Measurements from ENCODE around the gene SHCBP1L. TPM values are rescaled to one million over a fixed set of nuclear protein-coding genes. Genes with fewer than 3 reads are reported as not detected.

The SHCBP1L gene
- under 1 TPM in 1 of 4 donors, not detected in 3; 0.11 TPM for total RNA-seq

DNA sequence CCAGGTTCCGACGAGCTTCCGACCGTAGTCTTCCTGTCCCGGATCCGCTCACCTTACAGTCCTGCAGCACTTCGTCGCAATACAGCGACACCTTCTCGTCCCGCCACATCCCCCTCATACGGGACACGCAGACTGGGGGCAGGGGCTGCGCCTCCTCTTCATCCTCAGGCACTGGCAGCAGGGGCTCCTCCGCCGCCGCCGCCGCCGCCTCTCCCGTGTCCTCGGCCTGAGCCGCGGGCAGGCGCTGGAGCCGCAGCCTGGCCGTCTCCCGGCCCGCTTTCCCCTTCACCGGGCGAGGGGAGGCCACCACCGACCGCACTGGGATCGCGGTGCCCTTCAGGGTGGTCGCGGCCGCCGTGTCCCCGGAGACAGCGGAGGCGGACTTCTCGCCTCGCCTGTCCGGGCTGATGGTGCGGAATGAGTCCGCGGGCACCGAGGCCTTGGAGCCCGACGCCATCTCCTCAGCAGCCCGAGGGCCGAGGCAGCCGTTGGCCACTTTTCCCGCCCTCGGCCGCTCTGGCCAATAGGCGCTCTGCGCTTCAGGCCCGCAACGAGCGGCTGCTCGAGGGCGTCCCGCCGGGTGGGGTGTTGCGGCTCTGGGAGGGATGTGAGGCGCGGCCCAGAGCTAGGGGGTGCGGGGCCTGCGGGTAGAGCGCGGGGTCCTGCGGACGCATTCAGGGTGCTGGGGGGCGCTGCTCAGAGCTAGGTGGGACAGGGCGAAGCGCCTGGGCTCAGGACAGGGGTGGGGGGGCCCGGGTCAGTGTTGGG is at the start of gene SHCBP1L:
Gene SHCBP1L (minus strand): TSS at position 490 of the 768 bp plus-strand sequence. CDS start 33 bp downstream, at position 457.
- intact Hi-C loops (cut with DNase I), result no loop called here
- 49% methylated on average over 41 of the region's 79 CpGs for WGBS

DNA sequence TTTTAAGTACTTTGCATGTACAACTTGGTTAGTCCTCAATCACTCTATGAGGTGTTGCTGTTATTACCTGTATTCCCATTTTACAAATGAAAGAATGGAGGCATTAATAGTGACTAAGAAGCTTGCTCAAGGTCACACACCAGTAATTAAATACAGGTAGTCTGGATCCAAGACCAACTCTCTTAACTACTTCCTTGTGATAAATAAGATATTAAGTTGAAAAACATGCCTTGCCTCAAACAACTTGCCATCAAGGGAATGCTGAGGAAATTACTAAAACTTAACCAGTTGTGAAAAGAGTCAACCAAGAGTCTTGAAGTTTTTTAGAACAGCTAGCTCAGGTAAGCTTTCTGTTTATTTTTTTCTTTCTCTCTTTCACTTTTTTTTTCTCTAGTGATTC is 49.3 kb upstream of the SHCBP1L start:
- no peak overlapping the region for H3K27ac ChIP-seq (replicated peaks in 1 of 4)
- H3K9me3 ChIP-seq, result no peaks in the 10 kb centered on the region
- no peak for TF ChIP-seq EP300 (IDR thresholded peaks at IDR 0.05)
- TF ChIP-seq, protein P1, sequence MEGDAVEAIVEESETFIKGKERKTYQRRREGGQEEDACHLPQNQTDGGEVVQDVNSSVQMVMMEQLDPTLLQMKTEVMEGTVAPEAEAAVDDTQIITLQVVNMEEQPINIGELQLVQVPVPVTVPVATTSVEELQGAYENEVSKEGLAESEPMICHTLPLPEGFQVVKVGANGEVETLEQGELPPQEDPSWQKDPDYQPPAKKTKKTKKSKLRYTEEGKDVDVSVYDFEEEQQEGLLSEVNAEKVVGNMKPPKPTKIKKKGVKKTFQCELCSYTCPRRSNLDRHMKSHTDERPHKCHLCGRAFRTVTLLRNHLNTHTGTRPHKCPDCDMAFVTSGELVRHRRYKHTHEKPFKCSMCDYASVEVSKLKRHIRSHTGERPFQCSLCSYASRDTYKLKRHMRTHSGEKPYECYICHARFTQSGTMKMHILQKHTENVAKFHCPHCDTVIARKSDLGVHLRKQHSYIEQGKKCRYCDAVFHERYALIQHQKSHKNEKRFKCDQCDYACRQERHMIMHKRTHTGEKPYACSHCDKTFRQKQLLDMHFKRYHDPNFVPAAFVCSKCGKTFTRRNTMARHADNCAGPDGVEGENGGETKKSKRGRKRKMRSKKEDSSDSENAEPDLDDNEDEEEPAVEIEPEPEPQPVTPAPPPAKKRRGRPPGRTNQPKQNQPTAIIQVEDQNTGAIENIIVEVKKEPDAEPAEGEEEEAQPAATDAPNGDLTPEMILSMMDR (IDR thresholded peaks at IDR 0.05), result no peak
- TF ChIP-seq POLR2A (IDR thresholded peaks at IDR 0.05; ENCODE audit: low read depth), result no peak
- no peak for TF ChIP-seq POLR2AphosphoS5 (IDR thresholded peaks at IDR 0.05)
- H3K27me3 ChIP-seq, result no peaks in the 10 kb centered on the region
- no peak for DNase-seq (ENCODE audit: extremely low spot score)
- H3K4me1 ChIP-seq, result peaks cover 0 to 6% (median 3%) of the 10 kb centered on the region in 4 donors
- no peak overlapping the region for H3K4me3 ChIP-seq
- intact Hi-C loops (cut with DNase I), result no loop called here
- no peaks in the 10 kb centered on the region for H3K36me3 ChIP-seq

More for the DNA sequence above, at the start of gene SHCBP1L:
- TF ChIP-seq EP300 (IDR thresholded peaks at IDR 0.05) (no peak), POLR2A (IDR thresholded peaks at IDR 0.05; ENCODE audit: low read depth) (no peak), POLR2AphosphoS5 (IDR thresholded peaks at IDR 0.05) (no peak)
- TF ChIP-seq, protein P1 (IDR thresholded peaks at IDR 0.05), result no peak
- peaks cover 0 to 15% (median 9%) of the 10 kb centered on the region in 4 donors for H3K27me3 ChIP-seq
- no peak within 1 kb of the TSS for H3K27ac ChIP-seq (replicated peaks in 1 of 4)
- no peaks in the 10 kb centered on the region for H3K9me3 ChIP-seq
- peaks cover 8 to 11% (median 10%) of the 10 kb centered on the region in 4 donors for H3K4me1 ChIP-seq
- no peak for DNase-seq (ENCODE audit: extremely low spot score)
- no peaks in the 10 kb centered on the region for H3K36me3 ChIP-seq
- peak within 1 kb of the TSS; percentile 36 to 54 (median 47) for H3K4me3 ChIP-seq

DNA sequence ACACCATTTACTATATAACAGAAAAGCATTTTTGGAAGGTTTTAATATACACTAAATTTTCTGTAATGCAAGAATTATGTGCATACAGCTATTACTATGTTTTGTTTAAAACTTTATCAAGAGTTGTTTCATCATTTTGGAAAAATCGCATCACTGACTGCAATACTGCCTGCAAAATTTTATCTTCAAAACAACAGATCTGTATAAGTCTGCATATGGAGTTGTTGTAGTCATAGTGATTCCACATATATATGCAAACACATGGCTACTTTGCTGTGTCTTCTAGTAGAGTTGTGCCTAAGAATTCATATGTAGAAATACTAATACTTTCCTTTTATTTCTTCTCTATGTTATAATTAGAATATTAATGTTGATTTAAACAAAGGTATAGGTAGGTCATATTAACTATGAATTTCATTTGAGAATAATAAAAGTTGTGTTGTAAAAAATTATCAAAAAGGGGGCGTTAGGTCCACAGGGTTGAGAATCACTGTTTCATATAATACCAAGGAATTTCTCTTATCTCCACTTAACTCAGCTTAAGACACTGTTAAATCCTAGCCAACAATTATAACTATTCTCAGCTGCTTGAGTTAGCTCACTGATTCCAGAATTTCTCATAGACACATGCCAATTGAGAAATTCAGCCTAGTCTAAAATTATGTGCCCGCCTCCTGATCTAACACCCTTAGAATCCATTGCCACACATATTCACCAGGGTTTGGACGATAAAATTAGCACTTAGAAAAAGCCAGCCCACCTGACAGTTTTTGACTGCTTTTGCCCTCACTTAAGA is 47.4 kb upstream of the SHCBP1L start:
- DNase-seq (ENCODE audit: extremely low spot score), result no peak
- H3K4me3 ChIP-seq, result no peak overlapping the region
- intact Hi-C loops (cut with DNase I), result no loop called here
- no peaks in the 10 kb centered on the region for H3K9me3 ChIP-seq
- 87% methylated on average over 4 of the region's 4 CpGs for WGBS
- no peaks in the 10 kb centered on the region for H3K36me3 ChIP-seq
- TF ChIP-seq POLR2AphosphoS5 (IDR thresholded peaks at IDR 0.05) (no peak), POLR2A (IDR thresholded peaks at IDR 0.05; ENCODE audit: low read depth) (no peak), EP300 (IDR thresholded peaks at IDR 0.05) (no peak)
- TF ChIP-seq, protein P1 (IDR thresholded peaks at IDR 0.05), result no peak
- H3K27me3 ChIP-seq, result no peaks in the 10 kb centered on the region
- peaks cover 0 to 6% (median 3%) of the 10 kb centered on the region in 4 donors for H3K4me1 ChIP-seq
- no peak overlapping the region for H3K27ac ChIP-seq (replicated peaks in 1 of 4)

DNA sequence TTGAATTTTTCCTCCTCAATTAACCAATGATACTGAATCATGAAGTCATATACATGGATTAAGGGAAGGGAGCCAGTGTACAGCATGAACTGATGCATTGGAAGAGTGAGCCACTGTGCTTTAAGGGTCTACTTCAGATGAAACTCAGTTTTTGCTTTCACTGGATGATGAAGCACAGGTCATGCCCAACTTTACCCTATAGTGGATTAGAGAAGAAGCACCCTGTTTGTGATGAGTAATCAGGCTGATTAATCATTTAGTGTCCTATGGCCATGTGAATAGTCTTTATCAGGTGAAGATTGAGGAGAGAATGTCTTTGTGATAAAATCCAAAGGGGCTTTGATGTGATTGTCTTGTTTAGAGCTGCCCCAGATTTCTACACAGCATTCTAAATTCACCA is 45.5 kb upstream of the SHCBP1L start:
- H3K9me3 ChIP-seq, result no peaks in the 10 kb centered on the region
- no peaks in the 10 kb centered on the region for H3K27me3 ChIP-seq
- intact Hi-C loops (cut with DNase I), result no loop called here
- TF ChIP-seq POLR2A (IDR thresholded peaks at IDR 0.05; ENCODE audit: low read depth), result no peak
- TF ChIP-seq, protein P1 (IDR thresholded peaks at IDR 0.05), result no peak
- H3K4me1 ChIP-seq, result peaks cover 0 to 3% (median under 1%) of the 10 kb centered on the region in 4 donors
- no peak overlapping the region for H3K4me3 ChIP-seq
- no peaks in the 10 kb centered on the region for H3K36me3 ChIP-seq
- no peak overlapping the region for H3K27ac ChIP-seq (replicated peaks in 1 of 4)
- DNase-seq (ENCODE audit: extremely low spot score), result no peak
